Measurements from ENCODE around the gene STAG1. TPM values are rescaled to one million over a fixed set of nuclear protein-coding genes. Genes with fewer than 3 reads are reported as not detected.
"Not testable (repeated sequence)": the region's sequence is repeated elsewhere in the genome, so short reads cannot be mapped to it uniquely, and the experiment has no call there.

The STAG1 gene
- total RNA-seq, 1 donor from 2014 or later = 23.6 TPM

DNA sequence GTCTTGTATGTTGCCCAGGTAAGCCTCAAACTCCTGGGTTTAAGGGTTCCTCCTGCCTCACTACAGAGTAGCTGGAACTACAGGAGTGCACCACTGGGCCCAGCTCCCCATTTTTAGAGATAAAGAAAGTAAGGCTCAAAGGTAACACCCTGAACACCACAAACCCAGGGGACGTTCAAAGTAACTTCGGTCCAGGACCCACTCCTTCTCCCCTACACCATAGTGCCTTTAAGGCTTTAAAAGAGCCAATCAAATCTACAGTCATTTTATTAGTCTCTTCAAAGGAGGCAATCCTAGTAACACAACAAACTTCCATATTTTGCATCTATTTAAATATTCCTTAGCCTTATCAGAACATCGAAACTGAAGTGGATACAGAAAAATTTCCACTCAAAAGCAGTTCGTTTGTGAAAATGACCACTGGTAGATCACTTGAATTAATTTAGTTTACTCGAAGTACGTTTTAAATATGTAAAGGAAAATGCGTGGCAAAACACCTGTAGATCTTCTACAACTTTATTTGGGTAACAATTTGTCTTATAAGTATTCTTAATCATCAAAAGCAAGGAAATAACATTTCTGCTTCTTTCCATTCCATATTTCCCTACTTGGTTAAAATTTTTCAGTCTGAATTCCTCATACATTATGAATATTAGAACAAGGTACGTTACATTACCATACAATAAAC lies 1.8 kb downstream of the STAG1 start:
- ATAC-seq (no peak), DNase-seq (ENCODE audit: missing footprints) (no peak)
- intact Hi-C loops (cut with DNase I) = loop anchor here (5.0 kb wide), 1 partner anchor 498 kb away; the partner anchor contains the start of gene PCCB

- not testable (repeated sequence) for ATAC-seq; DNase-seq (ENCODE audit: missing footprints)
- intact Hi-C loops (cut with DNase I) = loop anchor here (5.0 kb wide), 1 partner anchor 497 kb away; the partner anchor contains the start of gene PCCB
Measured at GRCh38 chr3:136749602-136750001, 2.6 kb downstream of the STAG1 start.

DNA sequence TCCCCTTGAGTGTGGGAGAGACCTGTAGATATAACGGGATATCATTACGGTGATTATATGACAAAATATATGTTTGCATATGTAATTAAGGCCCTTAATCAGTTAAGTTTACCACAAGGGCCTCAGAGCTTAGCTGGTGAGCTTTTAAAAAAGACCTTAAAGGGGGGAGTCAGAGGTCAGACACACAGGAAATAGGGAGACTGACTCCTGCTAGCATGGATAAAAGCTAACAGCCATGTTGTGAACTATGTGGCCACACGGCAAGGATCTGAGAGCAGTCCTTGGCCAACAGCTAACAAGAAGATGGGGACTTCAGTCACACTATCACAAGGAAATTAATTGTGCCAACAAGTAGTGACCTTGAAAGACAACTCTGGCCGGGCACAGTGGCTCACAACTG lies 3.1 kb downstream of the STAG1 start:
- ATAC-seq (no peak), DNase-seq (ENCODE audit: missing footprints) (no peak)
- intact Hi-C loops (cut with DNase I) = no loop called here

DNA sequence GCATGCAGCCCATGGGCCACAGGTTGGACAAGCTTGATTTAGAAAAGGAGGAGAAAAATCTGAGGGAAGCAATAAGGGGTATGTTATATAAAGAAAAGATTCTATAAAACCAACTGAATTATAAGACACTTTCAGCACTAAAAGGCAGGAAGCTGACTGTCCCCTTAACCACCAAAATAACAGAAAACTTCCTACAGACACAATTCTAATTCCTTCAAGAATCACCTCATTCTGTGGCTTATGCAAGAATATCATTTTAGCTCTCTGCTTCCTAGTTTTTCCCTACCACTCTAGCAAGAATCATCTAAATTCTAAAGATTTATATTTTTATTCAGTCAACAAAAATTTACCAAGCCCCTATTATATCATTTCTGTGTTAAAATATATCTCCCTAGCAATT lies 6.3 kb downstream of the STAG1 start:
- intact Hi-C loops (cut with DNase I) = no loop called here
- DNase-seq (ENCODE audit: missing footprints) = no peak
- ATAC-seq = no peak

DNA sequence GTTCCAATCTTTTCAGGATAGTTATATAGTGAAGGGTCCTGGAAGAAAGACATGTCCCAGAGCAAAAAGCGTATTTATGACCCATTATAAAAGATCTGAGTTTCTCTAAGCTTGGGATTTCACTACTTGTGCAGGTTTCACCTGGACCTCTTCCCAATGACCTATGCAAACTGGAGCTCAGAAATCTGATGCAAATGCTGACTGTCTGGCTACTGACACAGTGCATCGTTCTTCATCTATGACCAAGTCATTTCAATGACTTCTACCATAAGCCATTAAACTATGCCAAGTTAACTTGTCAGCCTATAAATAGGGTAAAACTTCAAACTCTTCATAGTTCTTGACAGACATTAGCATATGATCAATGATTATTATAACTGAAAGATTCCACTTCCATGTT lies 11.1 kb downstream of the STAG1 start:
- ATAC-seq = no peak
- intact Hi-C loops (cut with DNase I) = no loop called here

DNA sequence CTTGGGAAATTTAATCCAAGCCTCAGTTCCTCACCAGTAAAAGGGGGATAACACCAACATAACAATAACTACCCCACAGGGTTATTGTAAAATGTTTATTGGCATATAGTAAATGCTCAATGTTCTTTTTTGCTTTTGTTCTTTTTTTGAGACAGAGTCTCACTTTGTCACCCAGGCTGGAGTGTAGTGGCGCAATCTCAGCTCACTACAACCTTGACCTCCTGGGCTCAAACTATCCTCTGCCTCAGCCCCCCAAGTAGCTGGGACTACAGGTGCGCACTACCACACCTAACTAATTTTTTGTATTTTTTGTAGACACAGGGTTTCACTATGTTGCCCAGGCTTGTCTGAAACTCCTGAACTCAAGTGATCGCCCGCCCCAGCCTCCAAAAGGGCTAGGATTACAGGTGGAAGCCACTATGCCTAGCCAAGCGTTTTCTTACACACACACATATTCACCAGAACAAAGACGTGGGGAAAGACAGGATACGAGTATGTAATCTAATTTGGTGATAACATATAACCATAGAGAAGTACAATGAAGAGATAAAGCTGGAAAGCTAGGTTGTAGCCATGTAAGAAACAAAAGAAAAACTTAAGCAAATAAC lies 11.7 kb downstream of the STAG1 start:
- ATAC-seq (no peak), DNase-seq (ENCODE audit: missing footprints) (no peak)
- intact Hi-C loops (cut with DNase I) = no loop called here

More for the DNA sequence above, 11.1 kb downstream of the STAG1 start:
- no peak for DNase-seq (ENCODE audit: missing footprints)

DNA sequence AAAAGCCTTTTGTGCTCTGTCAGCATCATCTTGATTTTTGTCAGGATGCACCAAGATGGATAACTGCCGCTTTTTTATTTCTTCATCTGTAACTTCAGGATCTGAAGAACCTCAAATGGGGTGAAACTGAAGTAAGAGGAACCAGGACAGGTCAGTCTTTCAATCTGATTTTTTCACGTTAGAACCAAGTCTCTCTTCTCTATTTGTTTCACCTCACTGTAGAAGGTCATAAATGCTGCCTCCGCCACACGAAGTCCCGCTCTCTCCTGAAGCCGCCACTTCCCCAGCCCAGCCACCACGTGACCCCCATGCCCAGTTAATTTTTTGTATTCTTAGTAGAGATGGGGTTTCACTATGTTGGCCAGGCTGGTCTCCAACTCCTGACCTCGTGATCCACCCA lies 15.2 kb downstream of the STAG1 start:
- ATAC-seq; intact Hi-C loops (cut with DNase I); DNase-seq (ENCODE audit: missing footprints): not testable (repeated sequence)

GRCh38 chr3:136735103-136735502 lies 17.1 kb downstream of the STAG1 start:
- intact Hi-C loops (cut with DNase I) = no loop called here
- DNase-seq (ENCODE audit: missing footprints) (no peak), ATAC-seq (no peak)

DNA sequence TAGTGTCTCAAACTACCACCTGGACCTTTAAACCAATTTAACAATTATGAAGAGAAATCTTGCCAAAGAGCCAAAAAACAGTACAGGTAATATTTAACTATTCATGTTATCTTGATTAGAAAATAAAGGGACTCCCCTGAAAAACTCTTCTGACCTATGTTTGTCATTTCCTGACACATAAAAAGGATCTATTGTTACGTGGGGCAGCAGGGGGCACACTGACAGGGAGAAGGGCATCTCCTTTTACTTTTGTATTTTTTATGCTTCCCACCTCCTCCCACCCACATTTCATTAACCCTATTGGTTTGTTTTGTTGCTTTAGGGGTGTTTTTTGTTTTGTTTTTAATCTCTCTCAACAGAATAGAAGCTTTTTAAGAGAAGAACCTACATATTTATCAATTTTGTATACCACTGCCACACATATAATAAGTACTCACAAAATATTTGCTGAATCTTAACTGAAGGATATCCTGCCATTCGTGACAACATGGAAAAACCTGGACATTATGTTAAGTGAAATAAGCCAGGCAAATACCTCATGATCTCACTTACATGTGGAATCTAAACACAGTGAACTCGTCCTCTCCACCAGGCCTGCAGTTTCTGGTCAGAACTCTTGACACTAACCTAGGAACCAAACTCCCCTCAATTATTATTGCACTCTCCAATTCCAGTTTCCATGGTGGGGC lies 17.7 kb downstream of the STAG1 start:
- intact Hi-C loops (cut with DNase I) = no loop called here
- ATAC-seq = no peak
- DNase-seq (ENCODE audit: missing footprints) = no peak

GRCh38 chr3:136733317-136733833 lies 18.8 kb downstream of the STAG1 start:
- DNase-seq (ENCODE audit: missing footprints) (no peak), ATAC-seq (no peak)
- intact Hi-C loops (cut with DNase I) = no loop called here

DNA sequence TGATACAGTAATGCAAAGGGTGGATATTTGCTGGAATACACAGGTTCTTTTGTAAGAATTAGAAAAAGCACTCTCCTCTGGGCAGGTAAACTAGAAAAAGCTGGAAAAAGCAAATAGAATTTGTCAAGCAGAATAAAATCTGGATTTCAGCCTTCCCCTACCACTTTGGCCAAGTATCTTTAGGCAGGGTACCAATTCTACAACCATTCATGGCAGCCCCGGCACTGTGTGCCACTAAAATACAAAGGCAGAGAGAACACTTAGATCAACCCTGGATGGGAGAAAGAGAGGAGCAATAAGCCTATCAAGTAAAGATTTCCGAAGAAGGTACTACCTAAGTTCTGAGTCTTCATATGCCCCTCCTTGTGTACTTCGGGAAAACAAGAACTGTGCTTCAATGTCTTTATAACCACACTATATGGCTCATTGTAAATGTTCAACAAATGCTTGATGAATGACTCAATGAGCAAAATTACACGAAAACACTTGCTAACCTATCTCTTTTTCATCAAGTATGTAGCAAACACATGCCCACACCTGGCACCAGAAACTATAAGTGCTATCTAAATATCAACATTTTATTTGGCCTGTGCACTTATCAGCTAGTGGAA lies 20.8 kb downstream of the STAG1 start:
- no peak for ATAC-seq
- intact Hi-C loops (cut with DNase I) = no loop called here
- DNase-seq (ENCODE audit: missing footprints) = no peak

DNA sequence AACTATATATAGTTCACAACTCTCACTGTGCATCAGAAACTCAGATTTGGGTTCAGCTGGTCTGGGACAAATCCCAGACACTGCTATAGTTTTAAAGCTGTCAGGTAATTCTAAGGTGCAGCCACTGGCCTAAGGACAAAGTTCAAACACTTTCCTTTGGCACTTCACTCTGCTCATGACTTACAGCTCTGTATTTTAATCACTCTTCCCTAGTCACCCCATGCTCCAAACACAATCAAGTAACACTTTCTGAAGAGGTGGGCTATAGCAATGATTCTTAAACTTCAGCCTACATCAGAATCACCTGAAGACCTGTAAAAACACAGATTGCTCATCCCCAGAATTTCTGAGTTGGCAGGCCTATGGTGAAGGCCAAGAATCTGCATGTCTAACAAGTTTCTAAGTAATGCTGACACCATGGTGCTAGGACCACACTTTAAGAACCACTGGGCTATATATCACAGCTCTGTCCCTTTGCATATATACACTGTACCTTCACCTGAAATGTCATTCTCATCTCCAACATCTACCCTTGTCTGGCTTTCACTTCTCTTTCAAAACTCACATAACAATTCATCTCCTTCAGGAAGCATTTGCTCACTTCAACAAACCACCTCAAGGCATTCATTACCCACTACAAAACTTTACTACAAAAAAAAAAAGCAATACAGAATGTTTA lies 21.4 kb downstream of the STAG1 start:
- ATAC-seq = no peak
- intact Hi-C loops (cut with DNase I) = no loop called here
- no peak for DNase-seq (ENCODE audit: missing footprints)

DNA sequence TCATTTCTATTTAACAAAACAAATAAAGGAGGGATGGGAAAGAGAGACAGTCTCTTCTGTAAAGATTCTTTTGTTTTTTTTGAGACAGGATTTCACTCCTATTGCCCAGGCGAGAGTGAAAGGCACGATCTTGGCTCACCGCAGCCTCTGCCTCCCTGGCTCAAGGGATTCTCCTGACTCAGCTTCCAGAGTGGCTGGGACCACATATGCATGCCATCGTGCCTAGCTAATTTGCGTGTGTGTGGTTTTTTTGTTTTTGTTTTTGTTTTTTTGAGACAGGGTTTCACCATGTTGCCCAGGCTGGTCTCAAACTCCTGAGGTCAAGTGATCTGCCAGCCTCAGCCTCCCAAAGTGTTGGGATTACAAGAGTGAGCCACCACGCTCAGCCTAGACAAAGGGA lies 23.3 kb downstream of the STAG1 start:
- ATAC-seq = no peak
- intact Hi-C loops (cut with DNase I) = no loop called here

GRCh38 chr3:136728473-136728872 lies 23.7 kb downstream of the STAG1 start:
- DNase-seq (ENCODE audit: missing footprints) (no peak), ATAC-seq (no peak)
- intact Hi-C loops (cut with DNase I) = no loop called here

More for the DNA sequence above, 23.3 kb downstream of the STAG1 start:
- no peak for DNase-seq (ENCODE audit: missing footprints)

- intact Hi-C loops (cut with DNase I) = no loop called here
- no peak for ATAC-seq
- no peak for DNase-seq (ENCODE audit: missing footprints)
Measured at GRCh38 chr3:136725468-136725867, 26.7 kb downstream of the STAG1 start.

DNA sequence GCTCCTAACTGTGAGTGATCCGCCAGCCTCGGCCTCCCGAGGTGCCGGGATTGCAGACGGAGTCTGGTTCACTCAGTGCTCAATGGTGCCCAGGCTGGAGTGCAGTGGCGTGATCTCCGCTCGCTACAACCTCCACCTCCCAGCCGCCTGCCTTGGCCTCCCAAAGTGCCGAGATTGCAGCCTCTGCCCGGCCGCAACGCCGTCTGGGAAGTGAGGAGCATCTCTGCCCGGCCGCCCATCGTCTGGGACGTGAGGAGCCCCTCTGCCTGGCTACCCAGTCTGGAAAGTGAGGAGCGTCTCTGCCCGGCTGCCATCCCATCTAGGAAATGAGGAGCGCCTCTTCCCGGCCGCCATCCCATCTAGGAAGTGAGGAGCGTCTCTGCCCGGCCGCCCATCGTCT lies 29.3 kb downstream of the STAG1 start:
- intact Hi-C loops (cut with DNase I); ATAC-seq: not testable (repeated sequence)

GRCh38 chr3:136722399-136722798 lies 29.8 kb downstream of the STAG1 start:
- intact Hi-C loops (cut with DNase I); ATAC-seq: not testable (repeated sequence)

More for the DNA sequence above, 29.3 kb downstream of the STAG1 start:
- DNase-seq (ENCODE audit: missing footprints) = not testable (repeated sequence)

DNA sequence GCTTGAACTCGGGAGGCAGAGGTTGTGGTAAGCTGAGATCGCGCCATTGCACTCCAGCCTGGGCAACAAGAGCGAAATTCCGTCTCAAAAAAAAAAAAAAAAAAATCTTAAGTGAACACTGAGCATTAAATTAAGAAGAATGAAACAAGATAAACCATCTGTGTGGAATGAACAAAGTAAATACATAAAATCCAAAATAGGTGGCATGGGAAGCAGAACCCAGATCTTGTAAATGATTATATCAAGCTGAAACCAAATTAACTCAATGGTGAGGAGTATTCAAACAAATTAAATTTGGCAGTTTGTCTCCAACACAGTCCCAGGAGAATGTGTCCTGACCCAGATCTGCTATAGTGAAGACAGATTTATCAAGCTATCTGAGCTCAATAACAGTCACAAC lies 32.1 kb downstream of the STAG1 start:
- DNase-seq (ENCODE audit: missing footprints) (no peak), ATAC-seq (no peak)
- intact Hi-C loops (cut with DNase I) = no loop called here

More at GRCh38 chr3:136722399-136722798, 29.8 kb downstream of the STAG1 start:
- DNase-seq (ENCODE audit: missing footprints) = not testable (repeated sequence)

- DNase-seq (ENCODE audit: missing footprints) (no peak), ATAC-seq (no peak)
- intact Hi-C loops (cut with DNase I) = no loop called here
Measured at GRCh38 chr3:136716629-136717028, 35.5 kb downstream of the STAG1 start.
